ENCODE measurements around the gene COQ8A. TPM values are rescaled to one million over a fixed set of nuclear protein-coding genes. Genes with fewer than 3 reads are reported as not detected.
"Not testable (repeated sequence)": the region's sequence is repeated elsewhere in the genome, so short reads cannot be mapped to it uniquely, and the experiment has no call there.

Gene COQ8A
- total and polyA plus RNA-seq, 7 experiments from 2014 or later, result 34.1 to 83.4 (median 66.3) TPM

DNA sequence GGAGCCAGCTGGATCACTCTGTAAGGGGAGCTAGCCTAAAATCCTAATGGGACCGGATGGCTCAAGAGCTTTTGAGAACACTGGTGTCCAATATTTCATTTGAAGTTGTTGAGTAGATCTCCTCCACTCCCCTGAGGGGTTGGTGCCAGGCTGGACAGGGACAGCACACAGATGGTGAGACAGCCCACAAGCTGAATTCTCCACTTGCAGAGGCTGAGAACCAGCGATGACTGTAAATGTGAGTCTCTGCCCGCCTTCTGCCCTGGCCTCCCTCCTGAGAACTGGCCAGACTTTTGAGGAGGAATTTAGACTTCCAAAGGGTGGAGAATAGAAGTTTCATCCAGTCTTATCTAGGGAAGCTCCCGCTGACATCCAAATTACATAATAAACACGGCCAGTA lies 20.5 kb upstream of the COQ8A start:
- Mint-ChIP-seq H3K9me3 (peaks cover 0 to 3% (median 0%) of the 10 kb centered on the region in 11 donors), H3K4me3 (no peak overlapping the region), H3K36me3 (peaks cover 0 to 6% (median 0%) of the 10 kb centered on the region in 5 donors), H3K4me1 (peaks cover 0 to 13% (median 0%) of the 10 kb centered on the region in 7 donors), H3K27me3 (peaks cover 0 to 6% (median 0%) of the 10 kb centered on the region in 5 donors), H3K27ac (no peak overlapping the region)
- intact Hi-C loops (cut with micrococcal nuclease), result loop anchor here in 1 of 2 donors (5.0 kb wide), 1 partner anchor 37 kb away; no protein-coding TSS in a partner anchor
- ChIA-PET POLR2A (interaction anchor here (0.6 kb wide), 2 partner anchors 115 to 1606 kb away, joined by 3 to 4 read pairs; no protein-coding TSS in a partner anchor), CTCF (no interaction called here)
- ATAC-seq (no peak), DNase-seq (no peak)
- Histone ChIP-seq H3K27me3 (ENCODE audit: control insufficient read depth in 2 of 2, insufficient read depth in 2 of 2, low read length in 2 of 2) (no peaks in the 10 kb centered on the region), H3K27ac (ENCODE audit: low read depth, low read length) (no peak overlapping the region), H3K36me3 (ENCODE audit: control insufficient read depth in 2 of 3, insufficient read depth in 3 of 3, low read length in 3 of 3) (no peaks in the 10 kb centered on the region), H3K4me3 (ENCODE audit: low read length) (no peak overlapping the region), H3K4me1 (ENCODE audit: control insufficient read depth in 2 of 2, insufficient read depth in 2 of 2, low read length in 2 of 2) (no peaks in the 10 kb centered on the region), H3K9me3 (ENCODE audit: control insufficient read depth in 2 of 3, low read length in 3 of 3) (no peaks in the 10 kb centered on the region)

DNA sequence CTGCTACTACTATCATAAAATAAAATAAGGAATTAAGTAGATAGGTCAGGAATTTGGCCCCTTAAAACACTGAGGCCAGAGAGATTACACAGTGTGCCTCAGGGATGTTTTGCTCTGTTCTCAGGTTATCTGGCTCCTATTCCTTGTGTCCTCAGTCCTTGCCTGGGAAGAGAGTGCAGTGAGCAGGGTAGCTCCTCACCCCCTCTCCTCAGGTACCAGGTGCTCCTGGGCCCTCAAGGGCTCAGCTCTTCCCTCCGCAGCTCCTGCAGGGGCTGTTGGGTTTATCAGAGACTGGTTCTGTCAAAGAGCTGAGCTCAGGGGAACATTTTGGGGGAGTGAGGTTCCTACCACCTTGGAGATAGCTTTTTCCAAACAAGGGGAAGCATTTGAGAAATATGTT lies 20.1 kb upstream of the COQ8A start:
- Mint-ChIP-seq H3K27me3 (peaks cover 0 to 6% (median 0%) of the 10 kb centered on the region in 5 donors), H3K27ac (peak overlapping the region in 1 of 9 donors; percentile 33), H3K9me3 (peaks cover 0 to 3% (median 0%) of the 10 kb centered on the region in 11 donors), H3K36me3 (peaks cover 0 to 6% (median 0%) of the 10 kb centered on the region in 5 donors), H3K4me1 (peaks cover 0 to 10% (median 0%) of the 10 kb centered on the region in 7 donors), H3K4me3 (no peak overlapping the region)
- ChIA-PET CTCF (no interaction called here), POLR2A (interaction anchor here (0.6 kb wide), 1 partner anchor 1605 kb away, joined by 3 read pairs; no protein-coding TSS in a partner anchor)
- intact Hi-C loops (cut with micrococcal nuclease), result loop anchor here in 1 of 2 donors (5.0 kb wide), 1 partner anchor 38 kb away; no protein-coding TSS in a partner anchor
- ATAC-seq, result no peak
- DNase-seq, result no peak
- Histone ChIP-seq H3K27me3 (ENCODE audit: control insufficient read depth in 2 of 2, insufficient read depth in 2 of 2, low read length in 2 of 2) (no peaks in the 10 kb centered on the region), H3K4me1 (ENCODE audit: control insufficient read depth in 2 of 2, insufficient read depth in 2 of 2, low read length in 2 of 2) (no peaks in the 10 kb centered on the region), H3K27ac (ENCODE audit: low read depth, low read length) (no peak overlapping the region), H3K4me3 (ENCODE audit: low read length) (no peak overlapping the region), H3K9me3 (ENCODE audit: control insufficient read depth in 2 of 3, low read length in 3 of 3) (no peaks in the 10 kb centered on the region), H3K36me3 (ENCODE audit: control insufficient read depth in 2 of 3, insufficient read depth in 3 of 3, low read length in 3 of 3) (no peaks in the 10 kb centered on the region)

DNA sequence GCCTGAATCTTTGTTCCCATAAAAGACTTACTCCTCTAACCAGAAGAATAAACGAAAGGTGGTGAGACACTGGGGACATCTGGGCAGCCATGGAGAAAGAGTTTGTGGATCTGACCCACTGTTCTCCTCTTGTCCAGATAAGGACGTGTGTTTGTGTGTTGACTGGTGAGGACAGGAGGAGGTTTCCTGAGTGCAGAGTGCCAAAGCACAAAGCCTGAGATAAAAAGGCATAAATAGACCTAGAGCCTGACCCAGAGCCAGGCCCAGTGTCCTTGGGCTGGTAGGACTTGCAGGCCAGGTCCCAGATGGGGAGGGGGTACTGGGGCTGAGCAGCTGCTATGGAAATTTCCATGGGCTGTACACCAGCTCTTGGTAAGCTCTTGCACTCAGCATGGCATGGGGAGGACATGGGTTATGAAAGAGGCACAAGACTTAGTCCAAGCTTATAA lies 19.6 kb upstream of the COQ8A start:
- Histone ChIP-seq H3K4me1 (ENCODE audit: control insufficient read depth in 2 of 2, insufficient read depth in 2 of 2, low read length in 2 of 2) (no peaks in the 10 kb centered on the region), H3K36me3 (ENCODE audit: control insufficient read depth in 2 of 3, insufficient read depth in 3 of 3, low read length in 3 of 3) (no peaks in the 10 kb centered on the region), H3K27ac (ENCODE audit: low read depth, low read length) (no peak overlapping the region), H3K4me3 (ENCODE audit: low read length) (no peak overlapping the region), H3K9me3 (ENCODE audit: control insufficient read depth in 2 of 3, low read length in 3 of 3) (no peaks in the 10 kb centered on the region), H3K27me3 (ENCODE audit: control insufficient read depth in 2 of 2, insufficient read depth in 2 of 2, low read length in 2 of 2) (no peaks in the 10 kb centered on the region)
- H3K4me3 Mint-ChIP-seq, result no peak overlapping the region
- ChIA-PET CTCF (interaction anchor here (1.0 kb wide), 1 partner anchor 8 kb away, joined by 3 read pairs; no protein-coding TSS in a partner anchor), POLR2A (interaction anchor here (0.6 kb wide), 1 partner anchor 1605 kb away, joined by 3 read pairs; no protein-coding TSS in a partner anchor)
- intact Hi-C loops (cut with micrococcal nuclease), result no loop called here
- ATAC-seq (no peak), DNase-seq (no peak)
- no peak overlapping the region for H3K27ac Mint-ChIP-seq
- peaks cover 0 to 6% (median 0%) of the 10 kb centered on the region in 5 donors for H3K27me3 Mint-ChIP-seq
- H3K36me3 Mint-ChIP-seq, result peaks cover 0 to 6% (median 0%) of the 10 kb centered on the region in 5 donors
- peaks cover 0 to 6% (median 0%) of the 10 kb centered on the region in 7 donors for H3K4me1 Mint-ChIP-seq
- peaks cover 0 to 3% (median 0%) of the 10 kb centered on the region in 11 donors for H3K9me3 Mint-ChIP-seq

DNA sequence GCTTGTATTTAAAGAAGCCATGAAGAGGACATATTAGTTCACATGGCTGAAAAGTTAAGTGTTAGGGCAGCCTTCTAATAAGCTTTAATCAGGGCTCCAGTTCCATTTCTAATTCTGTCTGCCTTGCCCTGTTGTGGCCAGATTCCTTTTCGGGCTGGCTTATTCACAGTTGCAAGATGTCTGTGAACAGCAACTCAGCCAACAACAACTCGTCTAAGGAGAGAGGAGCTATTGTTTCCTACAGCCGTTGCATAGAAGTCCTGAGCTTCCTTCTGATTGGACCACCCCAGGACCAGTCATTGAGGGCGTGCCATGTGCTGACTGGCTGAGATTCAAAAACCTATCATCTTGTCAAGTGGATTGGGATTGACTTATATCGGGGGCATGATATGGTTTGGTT lies 18.6 kb upstream of the COQ8A start:
- CTCF ChIA-PET, result interaction anchor here (0.6 kb wide), 1 partner anchor 56 kb away, joined by 5 read pairs; no protein-coding TSS in a partner anchor
- Histone ChIP-seq H3K9me3 (ENCODE audit: control insufficient read depth in 2 of 3, low read length in 3 of 3) (no peaks in the 10 kb centered on the region), H3K27me3 (ENCODE audit: control insufficient read depth in 2 of 2, insufficient read depth in 2 of 2, low read length in 2 of 2) (no peaks in the 10 kb centered on the region), H3K4me1 (ENCODE audit: control insufficient read depth in 2 of 2, insufficient read depth in 2 of 2, low read length in 2 of 2) (no peaks in the 10 kb centered on the region), H3K27ac (ENCODE audit: low read depth, low read length) (no peak overlapping the region), H3K4me3 (ENCODE audit: low read length) (no peak overlapping the region), H3K36me3 (ENCODE audit: control insufficient read depth in 2 of 3, insufficient read depth in 3 of 3, low read length in 3 of 3) (no peaks in the 10 kb centered on the region)
- peaks cover 0 to 3% (median 0%) of the 10 kb centered on the region in 7 donors for H3K4me1 Mint-ChIP-seq
- DNase-seq (no peak), ATAC-seq (no peak)
- H3K27me3 Mint-ChIP-seq, result peaks cover 0 to 6% (median under 1%) of the 10 kb centered on the region in 5 donors
- intact Hi-C loops (cut with micrococcal nuclease), result no loop called here
- H3K4me3 Mint-ChIP-seq, result no peak overlapping the region
- POLR2A ChIA-PET, result interaction anchor here (0.6 kb wide), 1 partner anchor 37 kb away, joined by 3 read pairs; no protein-coding TSS in a partner anchor
- H3K9me3 Mint-ChIP-seq, result peaks cover 0 to 3% (median 0%) of the 10 kb centered on the region in 11 donors
- H3K27ac Mint-ChIP-seq, result no peak overlapping the region
- H3K36me3 Mint-ChIP-seq, result peaks cover 0 to 7% (median 0%) of the 10 kb centered on the region in 5 donors

DNA sequence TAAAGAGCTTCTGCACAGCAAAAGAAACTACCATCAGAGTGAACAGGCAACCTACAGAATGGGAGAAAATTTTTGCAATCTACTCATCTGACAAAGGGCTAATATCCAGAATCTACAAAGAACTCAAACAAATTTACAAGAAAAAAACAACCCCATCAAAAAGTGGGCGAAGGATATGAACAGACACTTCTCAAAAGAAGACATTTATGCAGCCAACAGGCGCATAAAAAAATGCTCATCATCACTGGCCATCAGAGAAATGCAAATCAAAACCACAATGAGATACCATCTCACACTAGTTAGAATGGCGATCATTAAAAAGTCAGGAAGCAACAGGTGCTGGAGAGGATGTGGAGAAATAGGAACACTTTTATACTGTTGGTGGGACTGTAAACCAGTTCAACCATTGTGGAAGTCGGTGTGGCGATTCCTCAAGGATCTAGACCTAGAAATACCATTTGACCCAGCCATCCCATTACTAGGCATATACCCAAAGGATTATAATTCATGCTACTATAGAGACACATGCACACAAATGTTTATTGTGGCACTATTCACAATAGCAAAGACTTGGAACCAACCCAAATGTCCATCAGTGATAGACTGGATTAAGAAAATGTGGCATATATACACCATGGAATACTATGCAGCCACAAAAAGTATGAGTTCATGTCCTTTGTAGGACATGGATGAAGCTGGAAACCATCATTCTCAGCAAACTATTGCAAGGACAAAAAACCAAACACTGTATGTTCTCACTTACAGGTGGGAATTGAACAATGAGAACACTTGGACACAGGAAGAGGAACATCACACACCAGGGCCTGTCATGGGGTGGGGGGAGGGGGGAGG lies 10.6 kb upstream of the COQ8A start:
- H3K36me3 ChIP-seq (ENCODE audit: control insufficient read depth in 2 of 3, insufficient read depth in 3 of 3, low read length in 3 of 3); ATAC-seq; H3K4me3 ChIP-seq (ENCODE audit: low read length); H3K4me1 Mint-ChIP-seq; POLR2A ChIA-PET; H3K4me1 ChIP-seq (ENCODE audit: control insufficient read depth in 2 of 2, insufficient read depth in 2 of 2, low read length in 2 of 2); intact Hi-C loops (cut with micrococcal nuclease); H3K9me3 ChIP-seq (ENCODE audit: control insufficient read depth in 2 of 3, low read length in 3 of 3); H3K27me3 Mint-ChIP-seq; H3K27me3 ChIP-seq (ENCODE audit: control insufficient read depth in 2 of 2, insufficient read depth in 2 of 2, low read length in 2 of 2); H3K27ac ChIP-seq (ENCODE audit: low read depth, low read length); H3K4me3 Mint-ChIP-seq; H3K27ac Mint-ChIP-seq; CTCF ChIA-PET; DNase-seq: not testable (repeated sequence)
- peaks cover 0 to 13% (median 5%) of the 10 kb centered on the region in 5 donors for H3K36me3 Mint-ChIP-seq
- H3K9me3 Mint-ChIP-seq, result peaks cover 0 to 15% (median 8%) of the 10 kb centered on the region in 11 donors

DNA sequence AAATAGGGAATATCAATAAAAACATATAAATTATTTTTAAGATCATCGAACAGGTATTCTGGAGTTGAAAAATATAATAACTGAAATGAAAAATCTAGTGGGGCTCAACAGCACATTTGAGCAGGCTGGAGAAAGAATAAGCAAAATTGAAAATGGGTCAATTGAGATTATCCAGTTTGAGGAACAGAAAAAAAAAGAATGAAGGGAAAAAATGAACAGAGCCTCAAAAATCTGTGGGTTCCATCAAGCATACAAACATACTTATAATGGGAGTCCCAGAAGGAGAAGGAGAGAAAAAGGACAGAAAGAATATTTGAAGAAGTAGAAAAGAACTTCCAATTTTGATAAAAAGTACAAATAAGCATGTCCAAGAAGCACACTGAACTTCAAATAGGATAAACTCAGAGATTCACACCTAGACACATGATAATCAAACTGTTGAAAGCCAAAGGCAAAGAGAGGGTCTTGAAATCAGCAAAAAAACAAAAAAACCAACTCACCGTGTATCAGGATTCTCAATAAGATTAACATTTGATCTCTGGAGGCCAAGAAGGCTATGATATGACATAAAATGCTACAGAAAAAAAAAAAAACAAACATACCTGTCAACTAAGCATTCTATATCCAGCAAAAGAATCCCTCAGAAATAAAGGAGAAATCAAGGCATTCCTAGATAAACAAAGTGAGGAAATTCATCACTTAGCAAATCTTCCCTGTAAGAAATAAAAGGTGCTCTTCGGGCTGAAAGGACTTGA lies 5.4 kb upstream of the COQ8A start:
- DNase-seq (no peak), ATAC-seq (no peak)
- Mint-ChIP-seq H3K9me3 (peaks cover 6 to 26% (median 17%) of the 10 kb centered on the region in 11 donors), H3K4me3 (no peak overlapping the region), H3K27ac (peak overlapping the region in 1 of 9 donors; percentile 55), H3K36me3 (peaks cover 0 to 22% (median 8%) of the 10 kb centered on the region in 5 donors), H3K4me1 (peaks cover 9 to 26% (median 18%) of the 10 kb centered on the region in 7 donors), H3K27me3 (no peaks in the 10 kb centered on the region)
- no peak overlapping the region for H3K4me3 ChIP-seq (ENCODE audit: low read length)
- H3K9me3 ChIP-seq (ENCODE audit: control insufficient read depth in 2 of 3, low read length in 3 of 3), result peaks cover 0 to 14% (median 8%) of the 10 kb centered on the region in 3 experiments
- CTCF ChIA-PET, result no interaction called here
- POLR2A ChIA-PET, result no interaction called here
- intact Hi-C loops (cut with micrococcal nuclease), result loop anchor here in 1 of 2 donors (5.0 kb wide), 1 partner anchor 932 kb away; no protein-coding TSS in a partner anchor
- H3K4me1 ChIP-seq (ENCODE audit: control insufficient read depth in 2 of 2, insufficient read depth in 2 of 2, low read length in 2 of 2), result peaks cover 4 to 5% of the 10 kb centered on the region in 2 donors
- no peaks in the 10 kb centered on the region for H3K36me3 ChIP-seq (ENCODE audit: control insufficient read depth in 2 of 3, insufficient read depth in 3 of 3, low read length in 3 of 3)
- no peaks in the 10 kb centered on the region for H3K27me3 ChIP-seq (ENCODE audit: control insufficient read depth in 2 of 2, insufficient read depth in 2 of 2, low read length in 2 of 2)
- no peak overlapping the region for H3K27ac ChIP-seq (ENCODE audit: low read depth, low read length)
